ENCODE data around the gene EIF5A. TPM values are rescaled to one million over a fixed set of nuclear protein-coding genes. Genes with fewer than 3 reads are reported as not detected.

The EIF5A gene
- total RNA-seq, 4 donors from 2014 or later = 172 to 314 (median 239) TPM

DNA sequence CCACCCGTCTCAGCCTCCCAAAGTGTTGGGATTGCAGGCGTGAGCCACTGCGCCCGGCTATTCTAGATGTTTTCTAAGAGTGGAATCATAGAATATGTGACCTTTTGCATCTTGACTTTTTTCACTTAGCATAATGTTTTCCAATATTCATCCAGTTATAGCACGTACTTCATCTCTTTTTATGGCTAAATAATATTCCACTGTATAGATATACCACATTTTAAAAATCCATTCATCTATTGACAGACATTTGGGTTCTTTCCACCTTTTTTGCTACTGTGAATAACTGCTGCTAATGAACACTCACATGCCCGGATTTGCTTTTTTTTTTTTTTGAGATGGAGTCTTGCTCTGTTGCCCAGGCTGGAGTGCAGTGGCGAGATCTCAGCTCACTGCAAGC is 3.2 kb upstream of the EIF5A start:
- TF ChIP-seq EP300 (IDR thresholded peaks at IDR 0.05) (no peak), POLR2A (IDR thresholded peaks at IDR 0.05) (no peak), CTCF (IDR thresholded peaks at IDR 0.05) (no peak), POLR2AphosphoS5 (IDR thresholded peaks at IDR 0.05) (no peak)
- no peaks in the 10 kb centered on the region for H3K27me3 ChIP-seq
- DNase-seq (ENCODE audit: low spot score in 2 of 2) = no peak
- peaks cover 10% of the 10 kb centered on the region for H3K4me1 ChIP-seq
- H3K4me3 ChIP-seq = no peak overlapping the region
- H3K27ac ChIP-seq = no peak overlapping the region
- WGBS = 90% methylated on average over 7 of the region's 7 CpGs
- H3K9me3 ChIP-seq = no peaks in the 10 kb centered on the region
- H3K36me3 ChIP-seq = no peaks in the 10 kb centered on the region

- Histone ChIP-seq H3K27me3 (no peaks in the 10 kb centered on the region), H3K27ac (peak overlapping the region; percentile 96), H3K9me3 (no peaks in the 10 kb centered on the region), H3K36me3 (peaks cover 36% of the 10 kb centered on the region), H3K4me1 (peaks cover 40% of the 10 kb centered on the region), H3K4me3 (peak overlapping the region; percentile 86)
- 1% methylated on average over 22 of the region's 104 CpGs for WGBS
- TF ChIP-seq POLR2A (IDR thresholded peaks at IDR 0.05) (no peak), CTCF (IDR thresholded peaks at IDR 0.05) (peak in 1 of 2 donors; percentile 25)
- DNase-seq (ENCODE audit: low spot score in 2 of 2) = peak in 1 of 2 donors; percentile 88
Observed at GRCh38 chr17:7307686-7308624, 527 bp downstream of the EIF5A start.

DNA sequence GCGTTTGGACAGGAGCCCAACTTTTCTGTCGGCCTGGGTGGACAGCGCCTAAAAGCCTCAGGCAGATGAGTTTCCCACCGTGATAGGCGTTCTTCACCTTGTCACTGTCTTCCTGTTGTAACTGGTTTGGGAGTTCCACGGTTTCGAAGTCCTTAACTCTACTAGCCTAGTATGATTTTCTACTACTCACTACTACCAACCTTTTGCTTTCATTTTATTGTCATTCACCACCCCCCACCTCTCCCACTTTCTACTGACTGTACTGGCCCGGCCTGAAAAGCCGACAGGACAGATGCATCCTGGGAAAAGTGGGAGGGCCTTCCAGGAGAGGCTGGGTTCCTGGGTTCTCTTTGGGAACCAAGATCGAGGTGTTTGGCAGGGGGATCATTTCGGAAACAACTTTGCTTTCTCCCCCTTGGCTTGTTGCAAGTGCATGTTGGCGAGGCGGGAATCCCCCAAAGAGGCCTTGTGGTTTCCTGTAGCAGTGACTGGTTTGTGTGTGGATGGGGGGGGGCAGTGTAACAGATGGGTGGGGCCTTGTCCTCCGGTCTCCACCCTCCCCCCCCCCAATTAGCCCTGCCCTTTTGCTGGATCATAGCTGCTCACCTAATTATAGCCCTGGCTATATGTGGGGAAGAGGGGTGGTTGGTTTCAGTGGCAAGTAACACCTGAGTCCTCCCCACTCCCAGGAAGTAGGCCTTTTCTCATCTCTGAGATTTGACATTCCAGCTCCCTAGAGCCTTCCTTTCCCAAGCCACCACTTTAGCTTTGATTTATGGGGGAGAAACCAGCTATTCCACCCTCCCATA is 1.4 kb downstream of the EIF5A start:
- peak in 1 of 2 donors; percentile 89 for DNase-seq (ENCODE audit: low spot score in 2 of 2)
- Histone ChIP-seq H3K4me1 (peaks cover 49% of the 10 kb centered on the region), H3K27ac (peak overlapping the region; percentile 96), H3K9me3 (no peaks in the 10 kb centered on the region), H3K27me3 (no peaks in the 10 kb centered on the region), H3K36me3 (peaks cover 45% of the 10 kb centered on the region), H3K4me3 (peak overlapping the region; percentile 86)
- TF ChIP-seq CTCF (IDR thresholded peaks at IDR 0.05) (no peak), EP300 (IDR thresholded peaks at IDR 0.05) (no peak), POLR2AphosphoS5 (IDR thresholded peaks at IDR 0.05) (no peak), POLR2A (IDR thresholded peaks at IDR 0.05) (peak in 1 of 2 donors; percentile 14)
- WGBS = under 1% methylated on average over 14 of the region's 14 CpGs

DNA sequence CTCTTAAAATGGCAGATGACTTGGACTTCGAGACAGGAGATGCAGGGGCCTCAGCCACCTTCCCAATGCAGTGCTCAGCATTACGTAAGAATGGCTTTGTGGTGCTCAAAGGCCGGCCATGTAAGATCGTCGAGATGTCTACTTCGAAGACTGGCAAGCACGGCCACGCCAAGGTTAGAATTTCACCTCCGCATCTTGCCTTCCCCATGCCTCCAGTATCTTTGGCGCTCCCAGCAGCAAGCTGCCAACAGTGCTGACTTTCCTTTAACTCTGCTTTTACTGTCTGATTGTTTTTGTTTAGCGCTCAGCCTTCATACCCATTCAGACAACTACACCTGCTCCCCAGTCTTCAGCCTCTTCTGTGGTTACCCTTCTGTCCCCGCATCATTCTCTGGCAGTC is 2.2 kb downstream of the EIF5A start:
- TF ChIP-seq CTCF (IDR thresholded peaks at IDR 0.05) (no peak), EP300 (IDR thresholded peaks at IDR 0.05) (no peak), POLR2A (IDR thresholded peaks at IDR 0.05) (no peak), POLR2AphosphoS5 (IDR thresholded peaks at IDR 0.05) (no peak)
- H3K27ac ChIP-seq = peak overlapping the region; percentile 96
- H3K9me3 ChIP-seq = no peaks in the 10 kb centered on the region
- peaks cover 47% of the 10 kb centered on the region for H3K36me3 ChIP-seq
- no peaks in the 10 kb centered on the region for H3K27me3 ChIP-seq
- peak overlapping the region; percentile 86 for H3K4me3 ChIP-seq
- peaks cover 57% of the 10 kb centered on the region for H3K4me1 ChIP-seq
- WGBS = 88% methylated on average over 12 of the region's 12 CpGs
- DNase-seq (ENCODE audit: low spot score in 2 of 2) = no peak
